GM12864 (cell line): Measurements from ENCODE around the gene MSI2.

Experiments
- DNase-seq: peaks from one replicate; pipeline ENCODE4 v3.0.0-alpha.2; 2011; ENCODE audit warnings: low read depth
- H3K4me3 ChIP-seq: 2 replicates; pipeline ENCODE4 v1.5.1; 2011; ENCODE audit warnings: mild to moderate bottlenecking, low read depth, low read length, control low read depth
- CTCF ChIP-seq: IDR thresholded peaks from 2 replicates; pipeline ENCODE4 v1.5.1; 2011; ENCODE audit warnings: low read depth, mild to moderate bottlenecking, moderate library complexity, low read length, control low read depth, inconsistent platforms; ENCODE audit errors: missing control alignments

MSI2 gene

DNA sequence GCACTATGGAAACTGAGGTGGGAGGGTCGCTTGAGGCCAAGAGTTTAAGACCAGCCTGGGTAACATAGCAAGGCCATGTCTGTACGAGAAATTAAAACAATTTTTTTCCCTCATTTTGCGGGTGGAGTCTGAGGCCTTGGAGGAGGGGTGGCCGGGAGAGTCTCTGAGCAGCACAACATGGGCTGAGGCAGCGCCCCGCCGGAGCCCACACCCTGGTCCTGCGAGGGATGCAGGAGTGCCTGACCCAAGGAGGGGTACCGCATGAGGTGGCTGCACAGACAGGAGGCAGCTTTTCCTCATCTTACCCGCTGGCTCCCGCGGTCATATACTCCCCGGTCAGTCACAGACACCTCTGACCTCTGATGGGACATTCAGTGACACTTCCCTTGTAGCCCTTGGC, 67.7 kb downstream of the MSI2 start:
- no peak for TF ChIP-seq CTCF
- no peak overlapping the region for H3K4me3 ChIP-seq
- no peak for DNase-seq

DNA sequence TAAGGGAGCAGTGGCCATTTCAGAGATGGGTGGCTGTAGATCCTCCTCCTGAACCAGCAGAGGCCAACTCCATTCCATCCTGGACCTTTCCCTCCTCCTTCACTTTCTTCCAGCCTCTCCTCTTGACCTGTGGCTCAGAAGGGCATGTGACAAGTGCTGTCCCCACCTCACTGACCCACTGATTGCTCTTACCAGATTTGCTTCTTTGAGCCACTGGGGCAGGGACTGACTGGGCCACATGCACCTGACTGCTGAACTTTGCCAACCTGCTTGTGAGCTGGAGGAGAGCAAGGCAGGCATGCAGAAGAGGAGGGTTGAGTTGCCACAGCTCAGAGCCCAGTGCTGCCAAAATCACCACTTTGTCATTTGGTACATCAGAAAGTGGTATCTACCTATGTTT, 68.3 kb downstream of the MSI2 start:
- DNase-seq = no peak
- TF ChIP-seq CTCF = no peak
- H3K4me3 ChIP-seq = no peak overlapping the region

DNA sequence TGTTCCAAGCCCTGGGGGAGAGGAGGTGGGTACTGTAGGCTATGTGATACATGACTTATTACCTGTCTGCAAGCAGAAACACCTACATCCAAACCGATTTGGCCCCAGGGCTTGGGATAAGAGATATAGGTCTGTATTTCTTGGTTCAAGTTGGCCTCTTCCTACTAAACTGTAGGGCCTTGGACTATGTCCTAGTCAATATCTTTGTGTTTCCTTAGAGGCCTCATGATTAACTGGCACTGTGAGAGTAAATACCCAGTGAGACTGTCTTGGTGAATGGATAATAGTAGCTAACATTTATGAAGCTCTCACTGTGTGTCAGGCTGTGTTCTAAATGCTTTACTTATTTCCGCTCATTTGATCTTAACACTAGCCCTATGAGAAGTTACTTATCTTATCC, 70.0 kb downstream of the MSI2 start:
- no peak for DNase-seq
- TF ChIP-seq CTCF = no peak
- H3K4me3 ChIP-seq = no peak overlapping the region

DNA sequence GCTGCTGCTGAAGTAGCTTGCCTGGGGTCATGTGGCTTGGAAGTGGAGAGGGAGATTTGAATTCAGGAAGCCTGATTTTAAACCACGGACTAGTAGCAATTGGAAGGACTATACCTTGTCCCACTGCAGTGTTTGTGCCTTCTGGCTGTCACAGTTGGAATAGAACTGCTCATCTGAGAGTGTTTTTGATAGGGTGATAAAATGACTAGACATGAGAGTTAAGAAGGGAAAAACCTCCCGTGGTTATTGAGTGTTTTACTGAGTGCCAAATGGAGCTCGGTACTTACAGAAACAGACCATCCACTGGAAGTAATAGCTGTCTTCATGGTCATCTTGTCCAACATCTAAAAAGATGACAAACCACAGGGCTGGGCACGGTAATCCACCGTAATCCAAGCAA, 70.4 kb downstream of the MSI2 start:
- H3K4me3 ChIP-seq = no peak overlapping the region
- DNase-seq = no peak
- TF ChIP-seq CTCF = no peak

DNA sequence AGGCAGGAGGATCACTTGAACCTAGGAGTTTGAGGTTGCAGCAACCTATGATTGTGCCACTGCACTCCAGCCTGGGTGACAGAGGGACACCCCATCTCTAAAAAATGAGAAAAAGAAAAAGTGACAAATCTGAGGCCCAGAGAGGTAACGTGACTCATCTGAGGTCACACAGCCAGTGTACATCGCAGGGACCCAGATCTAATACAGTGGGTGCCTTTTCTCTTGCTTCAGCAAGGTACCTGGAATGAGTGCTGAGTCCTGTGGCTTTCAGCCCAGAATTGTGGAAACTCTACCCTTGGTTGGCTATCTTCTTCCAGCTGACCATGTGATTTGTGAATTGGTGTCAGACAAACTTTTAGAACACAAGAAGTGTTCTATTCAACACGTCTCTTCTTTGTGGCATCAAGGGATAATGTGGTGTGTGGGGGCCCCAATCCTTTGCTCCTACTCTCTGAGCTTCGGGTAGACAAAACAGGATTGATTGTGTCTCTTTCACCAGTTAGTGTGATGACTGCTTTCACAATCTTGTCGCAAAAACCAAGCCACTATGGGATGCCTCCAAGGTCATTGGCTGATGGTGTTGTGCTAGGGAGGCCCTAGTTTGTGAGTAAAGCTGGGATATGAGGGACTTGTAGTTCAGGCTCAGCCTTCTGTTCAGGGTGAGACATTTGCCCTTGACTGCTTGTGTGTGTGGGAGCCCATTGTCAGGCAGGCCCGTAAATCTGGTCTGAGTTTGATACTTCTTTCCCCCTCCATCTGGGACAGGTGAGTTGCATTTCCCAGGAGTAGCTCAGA, 71.0 kb downstream of the MSI2 start:
- no peak overlapping the region for H3K4me3 ChIP-seq
- no peak for DNase-seq

GRCh38 chr17:57328109-57328882, 72.0 kb downstream of the MSI2 start:
- no peak overlapping the region for H3K4me3 ChIP-seq
- no peak for DNase-seq
- TF ChIP-seq CTCF = no peak

More for the DNA sequence above, 71.0 kb downstream of the MSI2 start:
- TF ChIP-seq CTCF = no peak
